AG04449 (cell line): ENCODE measurements around the gene SLC22A1.

ENCODE experiments used
- CTCF ChIA-PET: fragments of 350-600 bp; formaldehyde crosslinking; extraction: SDS; loops from one replicate; lab custom pipeline; 2021; ENCODE audit warnings: antibody characterized with exemption; lab: Yijun Ruan, JAX
- POLR2A ChIA-PET: fragments of 400-600, 350-600 bp; formaldehyde crosslinking; extraction: SDS; loops from one replicate; lab custom pipeline; 2020; ENCODE audit warnings: antibody characterized with exemption, inconsistent platforms; lab: Yijun Ruan, JAX
- DNase-seq: peaks from one replicate; pipeline ENCODE4 v3.0.0-alpha.2; 2010; ENCODE audit warnings: low read depth, low spot score
- H3K4me3 ChIP-seq: 2 replicates; pipeline ENCODE4 v1.5.1; 2011; ENCODE audit warnings: low read depth, mild to moderate bottlenecking, control low read depth, low read length
- TF ChIP-seq, protein P1 (sequence below): IDR thresholded peaks from one replicate; pipeline ENCODE4 v1.5.1; 2011; ENCODE audit warnings: mild to moderate bottlenecking, moderate library complexity, low read length, control low read depth, inconsistent platforms; ENCODE audit not compliant: insufficient read depth; ENCODE audit errors: missing control alignments

SLC22A1 gene

DNA sequence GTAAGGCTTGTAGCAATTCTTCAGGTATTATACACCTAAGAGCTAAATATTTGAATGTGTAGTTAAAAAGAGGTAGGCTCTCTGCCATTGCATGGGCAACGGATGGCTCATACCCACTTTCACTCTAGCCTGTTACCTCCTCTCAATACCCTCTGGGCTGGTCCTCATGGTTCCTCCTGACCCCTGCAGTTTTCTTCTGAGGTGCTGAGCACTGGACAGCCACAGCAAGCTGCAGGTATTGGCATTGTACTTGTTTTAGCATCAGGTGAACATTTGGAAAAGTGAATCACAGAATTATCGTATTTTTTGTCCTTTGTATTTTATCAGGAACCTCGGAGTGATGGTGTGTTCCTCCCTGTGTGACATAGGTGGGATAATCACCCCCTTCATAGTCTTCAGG is 32.9 kb downstream of the SLC22A1 start:
- POLR2A ChIA-PET, result no interaction called here
- DNase-seq, result no peak
- CTCF ChIA-PET, result no interaction called here
- no peak overlapping the region for H3K4me3 ChIP-seq
- TF ChIP-seq, protein P1, sequence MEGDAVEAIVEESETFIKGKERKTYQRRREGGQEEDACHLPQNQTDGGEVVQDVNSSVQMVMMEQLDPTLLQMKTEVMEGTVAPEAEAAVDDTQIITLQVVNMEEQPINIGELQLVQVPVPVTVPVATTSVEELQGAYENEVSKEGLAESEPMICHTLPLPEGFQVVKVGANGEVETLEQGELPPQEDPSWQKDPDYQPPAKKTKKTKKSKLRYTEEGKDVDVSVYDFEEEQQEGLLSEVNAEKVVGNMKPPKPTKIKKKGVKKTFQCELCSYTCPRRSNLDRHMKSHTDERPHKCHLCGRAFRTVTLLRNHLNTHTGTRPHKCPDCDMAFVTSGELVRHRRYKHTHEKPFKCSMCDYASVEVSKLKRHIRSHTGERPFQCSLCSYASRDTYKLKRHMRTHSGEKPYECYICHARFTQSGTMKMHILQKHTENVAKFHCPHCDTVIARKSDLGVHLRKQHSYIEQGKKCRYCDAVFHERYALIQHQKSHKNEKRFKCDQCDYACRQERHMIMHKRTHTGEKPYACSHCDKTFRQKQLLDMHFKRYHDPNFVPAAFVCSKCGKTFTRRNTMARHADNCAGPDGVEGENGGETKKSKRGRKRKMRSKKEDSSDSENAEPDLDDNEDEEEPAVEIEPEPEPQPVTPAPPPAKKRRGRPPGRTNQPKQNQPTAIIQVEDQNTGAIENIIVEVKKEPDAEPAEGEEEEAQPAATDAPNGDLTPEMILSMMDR, result no peak

DNA sequence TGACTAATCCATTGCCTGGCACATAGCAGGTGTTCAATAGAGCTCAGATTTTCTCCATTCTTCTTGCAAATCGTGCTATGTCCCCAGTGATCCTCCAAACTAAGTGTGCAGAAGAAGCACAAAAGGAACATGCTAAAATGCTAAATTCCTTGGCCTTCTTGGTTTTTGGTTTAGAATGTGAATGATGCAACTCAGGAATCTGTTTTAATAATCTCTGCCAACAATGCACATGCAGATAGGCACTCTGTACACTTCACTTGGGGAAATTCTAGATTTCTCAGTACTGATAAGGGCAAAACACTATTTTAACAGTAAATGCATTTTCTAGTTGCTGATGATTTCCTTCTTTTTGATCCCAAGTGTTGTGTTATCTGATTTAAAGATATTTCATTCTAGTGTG is 35.2 kb downstream of the SLC22A1 start:
- ChIA-PET POLR2A (no interaction called here), CTCF (interaction anchor here (0.6 to 1.4 kb wide), 3 partner anchors 19 to 299 kb away, joined by 3 to 8 read pairs (median 3); no protein-coding TSS in a partner anchor)
- TF ChIP-seq, protein P1, result no peak
- no peak for DNase-seq
- H3K4me3 ChIP-seq, result no peak overlapping the region

DNA sequence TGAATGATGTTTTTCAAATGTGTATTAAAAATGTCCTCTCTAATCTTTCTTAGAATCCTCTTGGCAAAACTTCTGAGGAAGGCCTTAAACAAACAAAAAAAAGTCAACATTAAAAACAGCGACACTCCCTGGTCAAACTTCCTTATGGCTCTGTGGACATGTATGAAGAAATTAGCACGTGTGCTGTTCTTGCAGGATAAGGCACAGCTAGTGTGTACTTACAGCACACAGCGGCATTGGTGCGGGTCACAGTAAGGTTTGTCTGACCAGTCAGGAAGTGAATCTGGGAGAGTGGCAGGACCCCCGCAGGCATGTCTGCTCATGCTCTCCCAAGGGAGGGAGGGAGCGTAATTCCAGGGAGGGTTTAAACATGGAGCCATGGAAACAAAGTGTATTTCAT is 38.8 kb downstream of the SLC22A1 start:
- CTCF ChIA-PET, result no interaction called here
- TF ChIP-seq, protein P1, result no peak

DNA sequence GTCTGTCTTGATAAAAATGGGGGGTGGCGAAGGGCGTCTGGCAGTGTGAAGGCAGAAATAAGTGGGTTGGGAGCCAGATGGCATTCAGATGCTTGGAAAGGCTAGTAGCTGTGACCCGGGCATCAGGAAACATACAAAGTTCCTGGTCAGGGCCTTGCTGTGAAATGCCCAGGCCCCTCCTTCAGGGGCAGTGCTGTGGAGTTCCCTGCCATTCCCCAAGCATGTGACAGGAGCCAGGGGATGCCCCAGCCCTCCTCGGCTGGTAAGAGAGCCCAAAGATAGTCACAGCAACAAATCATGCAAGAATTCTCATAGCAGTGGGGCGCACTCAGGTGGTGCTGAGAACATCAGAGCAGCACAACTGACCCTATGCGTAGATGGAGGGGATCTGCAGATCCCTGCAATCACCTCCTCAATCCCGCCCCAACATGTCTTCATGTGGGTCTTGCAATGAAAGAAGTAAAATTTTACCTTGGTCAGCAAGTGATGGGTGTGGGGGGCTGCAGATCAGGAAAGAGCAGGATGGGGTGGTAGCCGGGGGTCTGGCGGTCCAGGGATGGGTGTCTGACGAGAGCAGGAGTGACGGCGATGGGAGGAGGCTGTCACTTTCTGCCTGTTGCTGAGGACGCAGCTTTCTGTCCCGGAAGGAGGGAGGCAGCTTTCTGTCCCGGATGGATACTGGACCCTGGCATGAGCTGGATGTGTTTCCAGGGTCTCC is 39.5 kb downstream of the SLC22A1 start:
- ChIA-PET CTCF (interaction anchor here (1.1 kb wide), 1 partner anchor 295 kb away, joined by 3 read pairs; no protein-coding TSS in a partner anchor), POLR2A (no interaction called here)
- DNase-seq, result no peak
- TF ChIP-seq, protein P1, result no peak
- H3K4me3 ChIP-seq, result no peak overlapping the region

More for the DNA sequence above, 38.8 kb downstream of the SLC22A1 start:
- H3K4me3 ChIP-seq, result no peak overlapping the region
- DNase-seq, result no peak
- POLR2A ChIA-PET, result no interaction called here

DNA sequence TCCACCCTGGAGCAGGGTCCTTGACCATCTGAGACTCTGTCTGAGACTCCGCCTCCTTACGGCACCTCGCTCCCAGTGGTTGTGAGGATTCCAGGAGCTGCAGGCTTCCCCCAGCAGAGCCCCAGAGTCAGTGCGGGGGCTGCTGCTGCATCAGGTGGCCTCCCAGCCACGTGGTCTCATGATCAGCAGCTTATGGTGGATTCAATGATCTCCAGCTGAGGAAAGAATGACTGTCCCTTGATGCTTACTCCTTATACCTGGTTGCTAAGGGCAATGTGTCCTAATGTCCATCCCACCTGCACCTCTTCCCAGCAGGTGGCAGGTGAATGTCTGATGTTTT is 40.0 kb downstream of the SLC22A1 start:
- CTCF ChIA-PET, result interaction anchor here (1.1 kb wide), 1 partner anchor 294 kb away, joined by 3 read pairs; no protein-coding TSS in a partner anchor

DNA sequence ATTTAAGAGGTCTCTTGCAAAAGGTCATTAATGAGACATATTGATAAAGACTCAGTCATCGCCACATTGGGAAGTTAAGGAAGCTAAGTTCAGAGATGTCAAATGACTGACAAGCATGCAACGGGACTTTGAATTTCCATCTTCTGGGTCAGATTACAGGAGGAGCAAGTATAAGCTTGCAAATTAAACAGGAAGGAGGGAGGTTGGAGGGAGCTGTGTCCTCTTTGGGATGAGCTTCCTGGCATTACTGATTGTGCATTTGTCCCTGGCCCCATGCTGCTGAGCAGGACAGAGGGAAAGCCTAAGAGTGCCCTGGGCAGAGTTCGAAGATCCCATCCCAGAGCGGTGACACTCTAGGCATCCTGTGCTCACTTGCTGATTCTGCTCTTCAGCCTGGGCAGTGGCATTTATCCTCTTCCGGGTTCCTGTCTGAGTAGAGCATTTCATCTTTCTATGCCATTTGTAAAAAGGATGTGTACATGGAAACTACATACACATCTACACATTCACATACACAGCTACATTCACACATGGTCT is 40.5 kb downstream of the SLC22A1 start:
- no peak for DNase-seq
- CTCF ChIA-PET, result interaction anchor here (1.1 kb wide), 1 partner anchor 293 kb away, joined by 3 read pairs; no protein-coding TSS in a partner anchor
- no peak overlapping the region for H3K4me3 ChIP-seq
- POLR2A ChIA-PET, result no interaction called here
- TF ChIP-seq, protein P1, result no peak

More for the DNA sequence above, 40.0 kb downstream of the SLC22A1 start:
- POLR2A ChIA-PET, result no interaction called here
- no peak overlapping the region for H3K4me3 ChIP-seq
- no peak for DNase-seq
- TF ChIP-seq, protein P1, result no peak
